ENCODE results near the gene JTB.
"Not testable (repeated sequence)": the region's sequence is repeated elsewhere in the genome, so short reads cannot be mapped to it uniquely, and the experiment has no call there.

GRCh38 chr1:153996882-153997281, 19.4 kb upstream of the JTB start:
- TF ChIP-seq POLR2AphosphoS5, POLR2A (IDR thresholded peaks at IDR 0.05; ENCODE audit: low read depth, low read length): not testable (repeated sequence)
